ENCODE measurements around the gene NTRK1. TPM values are rescaled to one million over a fixed set of nuclear protein-coding genes. Genes with fewer than 3 reads are reported as not detected.

NTRK1 gene
- total RNA-seq: 2.0 TPM

GRCh38 chr1:156860628-156861423, at the start of gene NTRK1:
Gene NTRK1 (plus strand): TSS chr1:156860865. CDS start chr1:156860935, 70 bp downstream.

GRCh38 chr1:156816561-156817328, 43.9 kb upstream of the NTRK1 start, which contains the start of gene SH2D2A:
Gene SH2D2A (minus strand): TSS chr1:156816848. CDS start chr1:156816708, 140 bp downstream.

GRCh38 chr1:156858959-156859522, 1.6 kb upstream of the NTRK1 start, which contains the start of gene INSRR:
Gene INSRR (minus strand): TSS chr1:156859117. CDS start chr1:156858621, 496 bp downstream.

GRCh38 chr1:156893048-156893953, 32.6 kb downstream of the NTRK1 start, which contains the start of gene PEAR1:
Gene PEAR1 (plus strand): TSS chr1:156893718. CDS start chr1:156903927, 10,209 bp downstream.

GRCh38 chr1:156920233-156921052, 59.8 kb downstream of the NTRK1 start, which contains the start of gene LRRC71:
Gene LRRC71 (plus strand): TSS chr1:156920632. CDS start chr1:156920804, 172 bp downstream.

Other genes with a start within 250 kb of the NTRK1 start
- 0.29 TPM for gene HAPLN2, start 241.4 kb upstream of the NTRK1 start, total RNA-seq
- gene BCAN, start 218.7 kb upstream of the NTRK1 start, total RNA-seq: 0.18 TPM
- 62.2 TPM for gene NES, start 183.5 kb upstream of the NTRK1 start, total RNA-seq
- gene CRABP2, start 155.3 kb upstream of the NTRK1 start, total RNA-seq: 17.1 TPM
- 22.9 TPM for gene METTL25B, start 132.4 kb upstream of the NTRK1 start, total RNA-seq
- gene ISG20L2, start 132.1 kb upstream of the NTRK1 start, total RNA-seq: 13.3 TPM
- 40.3 TPM for gene MRPL24, start 119.8 kb upstream of the NTRK1 start, total RNA-seq
- 107 TPM for gene HDGF, start 109.2 kb upstream of the NTRK1 start, total RNA-seq
- 33.2 TPM for gene PRCC, start 93.3 kb upstream of the NTRK1 start, total RNA-seq
- gene SH2D2A, start 44.0 kb upstream of the NTRK1 start, total RNA-seq: 0.64 TPM
- gene INSRR, start 1.7 kb upstream of the NTRK1 start, total RNA-seq: 1.9 TPM
- gene PEAR1, start 32.9 kb downstream of the NTRK1 start, total RNA-seq: 33.2 TPM
- gene LRRC71, start 59.8 kb downstream of the NTRK1 start, total RNA-seq: 0.35 TPM
- 33.0 TPM for gene ARHGEF11, start 184.9 kb downstream of the NTRK1 start, total RNA-seq
- not detected for gene ETV3L, start 238.9 kb downstream of the NTRK1 start, total RNA-seq

Measured in metanephros (tissue), 1 donor.